Measurements from ENCODE around the gene ACYP2. TPM values are rescaled to one million over a fixed set of nuclear protein-coding genes. Genes with fewer than 3 reads are reported as not detected.
A peak's percentile ranks its signal among the peaks of the same experiment; 100 is the strongest.

Gene ACYP2
- total RNA-seq, 1 donor from 2014 or later: 4.9 TPM

DNA sequence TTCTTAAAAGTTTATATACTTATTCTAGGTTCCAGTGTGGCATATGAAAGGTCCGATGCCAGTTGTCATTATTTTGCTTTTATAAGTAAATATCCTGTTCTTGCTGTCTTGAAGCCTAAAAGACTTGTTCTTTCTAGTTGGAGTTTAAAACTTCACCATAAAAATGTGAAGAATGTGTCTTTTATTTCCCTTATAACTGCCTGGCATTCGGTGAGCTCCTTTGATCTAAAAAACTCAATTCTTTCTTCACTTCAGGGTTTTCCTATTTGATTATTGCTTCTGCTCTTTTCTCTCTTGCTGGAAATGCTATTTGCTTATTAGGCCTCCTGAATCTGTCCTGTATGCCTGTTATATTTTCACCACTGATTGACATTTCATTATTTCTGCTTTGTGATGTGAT lies 89.1 kb downstream of the ACYP2 start:
- DNase-seq (ENCODE audit: low read depth): no peak
- H3K4me3 ChIP-seq (ENCODE audit: low read depth, low read length): no peak overlapping the region
- no peak for TF ChIP-seq CTCF (conservative IDR thresholded peaks at IDR 0.05; ENCODE audit: low read depth, low read length)

GRCh38 chr2:54206596-54206995 lies 91.2 kb downstream of the ACYP2 start:
- peak; percentile 60 for TF ChIP-seq CTCF (conservative IDR thresholded peaks at IDR 0.05; ENCODE audit: low read depth, low read length)
- no peak overlapping the region for H3K4me3 ChIP-seq (ENCODE audit: low read depth, low read length)
- no peak for DNase-seq (ENCODE audit: low read depth)

DNA sequence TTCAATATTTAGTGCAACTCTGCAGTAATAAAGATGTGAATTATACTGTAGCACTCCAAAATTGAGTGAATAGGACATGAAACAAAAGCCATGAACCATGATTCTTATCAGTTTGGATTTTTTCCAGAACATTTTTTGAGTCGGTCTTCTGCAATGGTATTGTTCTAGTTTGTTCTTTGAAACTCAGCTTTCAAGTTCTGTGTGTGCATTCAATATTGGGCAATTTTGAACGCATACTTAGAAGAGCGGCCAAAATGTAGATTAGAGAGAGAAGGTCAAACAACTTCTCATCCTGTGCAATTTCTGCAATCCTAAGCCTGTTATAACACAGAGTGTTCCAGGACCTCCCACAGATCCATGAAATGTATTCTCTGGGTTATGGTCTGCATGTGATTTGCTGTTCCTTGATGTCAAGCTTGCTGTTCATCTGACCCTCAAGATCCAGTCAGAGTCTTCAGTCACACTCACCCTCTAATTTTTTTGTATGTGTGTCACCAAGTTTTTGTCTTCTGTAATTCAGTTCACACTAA lies 92.3 kb downstream of the ACYP2 start:
- no peak for DNase-seq (ENCODE audit: low read depth)
- H3K4me3 ChIP-seq (ENCODE audit: low read depth, low read length): no peak overlapping the region
- TF ChIP-seq CTCF (conservative IDR thresholded peaks at IDR 0.05; ENCODE audit: low read depth, low read length): no peak

GRCh38 chr2:54208364-54209240 lies 93.2 kb downstream of the ACYP2 start:
- H3K4me3 ChIP-seq (ENCODE audit: low read depth, low read length): no peak overlapping the region
- DNase-seq (ENCODE audit: low read depth): no peak
- TF ChIP-seq CTCF (conservative IDR thresholded peaks at IDR 0.05; ENCODE audit: low read depth, low read length): no peak

GRCh38 chr2:54209379-54209778 lies 94.0 kb downstream of the ACYP2 start:
- DNase-seq (ENCODE audit: low read depth): no peak
- H3K4me3 ChIP-seq (ENCODE audit: low read depth, low read length): no peak overlapping the region
- no peak for TF ChIP-seq CTCF (conservative IDR thresholded peaks at IDR 0.05; ENCODE audit: low read depth, low read length)

DNA sequence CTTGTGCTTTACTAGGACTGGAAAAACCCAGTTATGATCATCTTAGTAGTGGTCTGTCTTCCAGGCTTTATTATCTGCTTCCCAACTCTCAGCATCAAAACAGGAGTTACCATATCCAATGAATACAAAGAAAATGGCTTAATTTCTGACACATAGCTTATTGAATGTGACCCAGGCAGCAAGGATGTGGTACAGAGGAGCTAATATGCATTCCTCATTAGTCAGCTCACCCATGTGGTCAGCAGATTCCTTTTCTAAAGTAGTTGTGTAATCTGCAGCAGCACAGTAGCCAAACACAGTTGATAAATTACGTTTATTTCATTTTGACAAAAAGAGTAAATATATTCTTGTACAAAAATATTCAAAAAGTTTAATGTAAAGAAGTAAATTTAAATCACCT lies 97.0 kb downstream of the ACYP2 start:
- TF ChIP-seq CTCF (conservative IDR thresholded peaks at IDR 0.05; ENCODE audit: low read depth, low read length): no peak
- peak; percentile 80 for DNase-seq (ENCODE audit: low read depth)
- H3K4me3 ChIP-seq (ENCODE audit: low read depth, low read length): no peak overlapping the region

DNA sequence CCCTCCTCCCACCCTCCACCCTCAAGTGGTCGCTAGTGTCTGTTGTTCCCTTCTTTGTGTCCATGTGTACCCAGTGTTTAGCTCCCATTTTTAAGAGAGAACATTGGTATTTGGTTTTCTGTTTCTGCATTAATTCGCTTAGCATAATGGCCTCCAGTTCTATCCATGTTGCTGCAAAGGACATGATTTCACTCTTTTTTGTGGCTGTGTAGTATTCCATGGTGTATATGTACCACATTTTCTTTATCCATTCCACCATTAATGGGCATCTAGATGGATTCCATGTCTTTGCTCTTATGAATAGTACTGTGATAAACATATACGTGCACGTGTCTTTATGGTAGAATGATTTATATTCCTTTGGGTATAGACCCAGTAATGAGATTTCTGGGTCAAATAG lies 97.7 kb downstream of the ACYP2 start:
- H3K4me3 ChIP-seq (ENCODE audit: low read depth, low read length): no peak overlapping the region
- no peak for TF ChIP-seq CTCF (conservative IDR thresholded peaks at IDR 0.05; ENCODE audit: low read depth, low read length)
- no peak for DNase-seq (ENCODE audit: low read depth)
